IMR-90 (cell line): ENCODE results near the gene CGGBP1. TPM values are rescaled to one million over a fixed set of nuclear protein-coding genes. Genes with fewer than 3 reads are reported as not detected.

Experiments
- ATAC-seq: fragments of 200-7000 bp; cut with Tn5 transposase; 2 replicates; pipeline ENCODE4 v1.9.1; 2020; ENCODE audit warnings: low read depth, mild to moderate bottlenecking, moderate library complexity
- BruUV-seq: library from RNA; stranded (reverse); fragments of 400-500 nt; replicated peaks from 2 replicates; lab custom pipeline; 2021; lab: Mats Ljungman, UMichigan
- CTCF ChIA-PET: fragments of 300-600 bp; formaldehyde crosslinking; extraction: SDS; loops from one replicate; lab custom pipeline; 2021; ENCODE audit warnings: antibody characterized with exemption; lab: Yijun Ruan, JAX
- POLR2A ChIA-PET: fragments of 300-600 bp; sonication (Branson Sonifier 250); formaldehyde crosslinking; loops from one replicate; lab custom pipeline; 2022; ENCODE audit warnings: antibody characterized with exemption; ENCODE audit not compliant: unreplicated experiment; lab: Charles Lee
- DNase-seq: peaks from one replicate; pipeline ENCODE4 v3.0.0; 2013
- H2AFZ ChIP-seq: replicated peaks from 2 replicates; pipeline ENCODE3; 2013; ENCODE audit warnings: low read length, mild to moderate bottlenecking; ENCODE audit not compliant: poor library complexity
- H2AK5ac ChIP-seq: 2 replicates; pipeline ENCODE4 v1.6.1; 2013; ENCODE audit warnings: low read depth, low read length, inconsistent platforms
- H2AK9ac ChIP-seq: replicated peaks from 2 replicates; pipeline ENCODE3; 2013; ENCODE audit warnings: mild to moderate bottlenecking, low read depth, low read length, moderate library complexity; ENCODE audit not compliant: poor library complexity
- H2BK120ac ChIP-seq: 2 replicates; pipeline ENCODE4 v1.6.1; 2013; ENCODE audit warnings: low read depth, low read length, inconsistent platforms
- H2BK15ac ChIP-seq: 3 replicates; pipeline ENCODE4 v1.6.1; 2013; ENCODE audit warnings: low read depth, low read length, inconsistent platforms
- H2BK20ac ChIP-seq: 2 replicates; pipeline ENCODE4 v1.6.1; 2013; ENCODE audit warnings: low read depth, mild to moderate bottlenecking, inconsistent platforms, low read length, moderate library complexity
- H2BK5ac ChIP-seq: 2 replicates; pipeline ENCODE4 v1.6.1; 2013; ENCODE audit warnings: mild to moderate bottlenecking, low read depth, low read length, inconsistent platforms; ENCODE audit not compliant: poor library complexity, severe bottlenecking
- H3K14ac ChIP-seq: replicated peaks from 2 replicates; pipeline ENCODE4 v1.6.1; 2013; ENCODE audit warnings: low read depth, low read length, inconsistent platforms
- H3K18ac ChIP-seq: 2 replicates; pipeline ENCODE4 v1.6.1; 2013; ENCODE audit warnings: low read depth, low read length, control low read depth
- H3K23ac ChIP-seq: 2 replicates; pipeline ENCODE4 v1.6.1; 2013; ENCODE audit warnings: low read depth, low read length, inconsistent platforms
- H3K27ac ChIP-seq: 2 replicates; pipeline ENCODE4 v1.5.1; 2013; ENCODE audit warnings: mild to moderate bottlenecking, control low read depth, low read length; ENCODE audit not compliant: insufficient read depth
- H3K27me3 ChIP-seq: 2 replicates; pipeline ENCODE4 v1.6.1; 2013; ENCODE audit warnings: low read length; ENCODE audit not compliant: control insufficient read depth, insufficient read depth
- H3K36me3 ChIP-seq: 2 replicates; pipeline ENCODE4 v1.6.1; 2013; ENCODE audit warnings: low read length, mixed read lengths; ENCODE audit not compliant: control insufficient read depth, insufficient read depth
- H3K4ac ChIP-seq: 2 replicates; pipeline ENCODE4 v1.6.1; 2013; ENCODE audit warnings: low read depth, low read length, inconsistent platforms
- H3K4me1 ChIP-seq: 2 replicates; pipeline ENCODE4 v1.6.1; 2013; ENCODE audit warnings: low read length, mixed read lengths; ENCODE audit not compliant: control insufficient read depth, insufficient read depth
- H3K4me2 ChIP-seq: 2 replicates; pipeline ENCODE4 v1.6.1; 2013; ENCODE audit warnings: low read depth, mild to moderate bottlenecking, control low read depth, low read length, moderate library complexity
- H3K4me3 ChIP-seq: 2 replicates; pipeline ENCODE4 v1.5.1; 2013; ENCODE audit warnings: low read depth, mild to moderate bottlenecking, control low read depth, low read length, moderate library complexity; ENCODE audit not compliant: insufficient read depth
- H3K56ac ChIP-seq: 2 replicates; pipeline ENCODE4 v1.6.1; 2013; ENCODE audit warnings: low read length, inconsistent platforms; ENCODE audit not compliant: insufficient read depth; ENCODE audit errors: extremely low read depth
- H3K79me1 ChIP-seq, 2 experiments: 2 replicates each; pipeline ENCODE4 v1.6.1; 2013; ENCODE audit warnings: low read length in 2 of 2, inconsistent platforms in 1 of 2, low read depth in 1 of 2
- H3K9ac ChIP-seq: 2 replicates; pipeline ENCODE4 v1.6.1; 2013; ENCODE audit warnings: low read depth, low read length, control low read depth
- H3K9me1 ChIP-seq: 2 replicates; pipeline ENCODE4 v1.6.1; 2013; ENCODE audit warnings: low read length, inconsistent platforms; ENCODE audit not compliant: insufficient read depth
- H3K9me3 ChIP-seq: 2 replicates; pipeline ENCODE4 v1.6.1; 2013; ENCODE audit warnings: low read length; ENCODE audit not compliant: control insufficient read depth, insufficient read depth
- H4K20me1 ChIP-seq: 2 replicates; pipeline ENCODE4 v1.6.1; 2013; ENCODE audit warnings: low read length, inconsistent platforms; ENCODE audit not compliant: insufficient read depth
- H4K5ac ChIP-seq: 2 replicates; pipeline ENCODE4 v1.6.1; 2013; ENCODE audit warnings: mild to moderate bottlenecking, low read depth, low read length, control low read depth
- H4K8ac ChIP-seq, 2 experiments: 2 replicates each; pipeline ENCODE4 v1.6.1; 2013; ENCODE audit warnings: low read depth in 2 of 2, low read length in 2 of 2, control low read depth in 1 of 2, inconsistent platforms in 1 of 2
- H4K91ac ChIP-seq: 2 replicates; pipeline ENCODE4 v1.6.1; 2013; ENCODE audit warnings: low read depth, low read length, inconsistent platforms; ENCODE audit not compliant: insufficient read depth
- BHLHE40 ChIP-seq: fragments of 150-350 bp; IDR thresholded peaks from 2 replicates; pipeline ENCODE4 v1.6.1; 2016; ENCODE audit warnings: mild to moderate bottlenecking, low read depth, low read length
- CEBPB ChIP-seq: IDR thresholded peaks from 2 replicates; pipeline ENCODE4 v1.6.1; 2012; ENCODE audit warnings: low read depth, low read length, improper control_type of control experiment
- MAFK ChIP-seq: IDR thresholded peaks from 2 replicates; pipeline ENCODE4 v1.6.1; 2012; ENCODE audit warnings: low read depth, low read length, improper control_type of control experiment
- POLR2A ChIP-seq: IDR thresholded peaks from 2 replicates; pipeline ENCODE4 v1.6.1; 2012; ENCODE audit warnings: mild to moderate bottlenecking, low read depth, low read length
- RCOR1 ChIP-seq: IDR thresholded peaks from 2 replicates; pipeline ENCODE4 v1.6.1; 2012; ENCODE audit warnings: mild to moderate bottlenecking, low read length, improper control_type of control experiment; ENCODE audit not compliant: insufficient replicate concordance
- RFX5 ChIP-seq: IDR thresholded peaks from 2 replicates; pipeline ENCODE4 v1.8.0; 2012; ENCODE audit warnings: low read depth, mild to moderate bottlenecking, low read length, moderate library complexity
- dilution Hi-C: fragments of 300-500 bp; cut with HindIII; formaldehyde crosslinking; loops from one replicate; pipeline ENCODE4 v1.14.3; 2018; ENCODE audit warnings: low sequenced_read_pairs; ENCODE audit not compliant: unreplicated experiment
- in situ Hi-C: fragments of 300-500 bp; cut with MboI; formaldehyde crosslinking; loops from 3 replicates; pipeline ENCODE4 v1.14.3; 2019; ENCODE audit warnings: low sequenced_read_pairs, inconsistent platforms, mixed read lengths
- intact Hi-C: fragments of 100-400 bp; cut with micrococcal nuclease; formaldehyde crosslinking; loops from 2 replicates; pipeline ENCODE4 v1.10.0; 2022
- polyA plus RNA-seq, 3 experiments: library from polyadenylated mRNA; depleted of rRNA; stranded (reverse); fragments of >200 nt; gene quantifications; 2 replicates each; pipeline ENCODE4 v1.2.3, GENCODE V29; 2012; ENCODE audit warnings: low replicate concordance in 1 of 3
- total RNA-seq: library from RNA; depleted of rRNA; stranded (reverse); fragments of >200 nt; gene quantifications from 2 replicates; pipeline ENCODE4 v1.2.3, GENCODE V29; 2012
- TF ChIP-seq, protein P1 (sequence below): conservative IDR thresholded peaks from 2 replicates; pipeline ENCODE4 v1.5.1; 2012; ENCODE audit warnings: mild to moderate bottlenecking, low read depth, low read length, improper control_type of control experiment

Gene CGGBP1
- total and polyA plus RNA-seq, 2 of the 4 experiments (the other 2 are of a cell fraction), result 42.1 to 47.7 TPM

DNA sequence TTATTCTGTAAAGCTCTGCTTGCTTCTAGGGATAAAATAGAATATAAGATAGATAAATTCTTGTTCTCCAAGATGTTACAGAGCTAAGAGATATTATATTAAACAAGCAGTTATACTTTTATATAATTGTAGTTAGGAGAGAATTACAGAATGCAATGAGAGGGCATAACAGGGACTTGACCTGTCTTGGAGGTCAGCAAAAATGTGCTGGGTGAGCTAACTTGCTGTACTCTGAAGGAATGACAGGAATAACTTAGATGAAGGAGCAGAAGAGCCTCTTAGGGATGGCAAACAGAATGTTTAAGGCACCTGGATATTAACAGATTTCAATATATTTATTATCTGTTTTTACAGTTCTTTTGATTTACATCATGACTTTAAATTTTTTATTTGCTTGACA lies 33.5 kb upstream of the CGGBP1 start:
- CTCF ChIA-PET, result no interaction called here
- POLR2A ChIA-PET, result no interaction called here
- H4K20me1 ChIP-seq, result no peaks in the 10 kb centered on the region; the same call in 1 of the 2 replicates

More for the DNA sequence above, 33.5 kb upstream of the CGGBP1 start:
- intact Hi-C loops, result no loop called here
- no peak overlapping the region for H3K27ac ChIP-seq
- H2AK9ac ChIP-seq, result no peak overlapping the region
- dilution Hi-C loops, result no loop called here
- no peaks in the 10 kb centered on the region for H3K27me3 ChIP-seq
- no peak overlapping the region for H3K23ac ChIP-seq
- H4K8ac ChIP-seq, result no peak overlapping the region
- H2BK120ac ChIP-seq, result no peak overlapping the region
- H3K36me3 ChIP-seq, result peaks cover 4% of the 10 kb centered on the region
- H3K9ac ChIP-seq, result no peak overlapping the region
- TF ChIP-seq BHLHE40 (no peak), RFX5 (no peak), CEBPB (no peak), POLR2A (no peak), MAFK (no peak), RCOR1 (no peak)
- TF ChIP-seq, protein P1, sequence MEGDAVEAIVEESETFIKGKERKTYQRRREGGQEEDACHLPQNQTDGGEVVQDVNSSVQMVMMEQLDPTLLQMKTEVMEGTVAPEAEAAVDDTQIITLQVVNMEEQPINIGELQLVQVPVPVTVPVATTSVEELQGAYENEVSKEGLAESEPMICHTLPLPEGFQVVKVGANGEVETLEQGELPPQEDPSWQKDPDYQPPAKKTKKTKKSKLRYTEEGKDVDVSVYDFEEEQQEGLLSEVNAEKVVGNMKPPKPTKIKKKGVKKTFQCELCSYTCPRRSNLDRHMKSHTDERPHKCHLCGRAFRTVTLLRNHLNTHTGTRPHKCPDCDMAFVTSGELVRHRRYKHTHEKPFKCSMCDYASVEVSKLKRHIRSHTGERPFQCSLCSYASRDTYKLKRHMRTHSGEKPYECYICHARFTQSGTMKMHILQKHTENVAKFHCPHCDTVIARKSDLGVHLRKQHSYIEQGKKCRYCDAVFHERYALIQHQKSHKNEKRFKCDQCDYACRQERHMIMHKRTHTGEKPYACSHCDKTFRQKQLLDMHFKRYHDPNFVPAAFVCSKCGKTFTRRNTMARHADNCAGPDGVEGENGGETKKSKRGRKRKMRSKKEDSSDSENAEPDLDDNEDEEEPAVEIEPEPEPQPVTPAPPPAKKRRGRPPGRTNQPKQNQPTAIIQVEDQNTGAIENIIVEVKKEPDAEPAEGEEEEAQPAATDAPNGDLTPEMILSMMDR, result no peak
- BruUV-seq, result no TSS peak
- no peaks in the 10 kb centered on the region for H3K9me1 ChIP-seq
- H4K91ac ChIP-seq, result no peak overlapping the region
- H2BK5ac ChIP-seq, result no peak overlapping the region
- H3K4me2 ChIP-seq, result no peak overlapping the region
- H3K14ac ChIP-seq, result no peak overlapping the region
- H3K4me3 ChIP-seq, result no peak overlapping the region
- H3K9me3 ChIP-seq, result no peaks in the 10 kb centered on the region
- no peak overlapping the region for H3K56ac ChIP-seq
- no peak overlapping the region for H2AFZ ChIP-seq
- H4K5ac ChIP-seq, result no peak overlapping the region
- H3K4me1 ChIP-seq, result no peaks in the 10 kb centered on the region
- DNase-seq (no peak), ATAC-seq (no peak)
- in situ Hi-C loops, result no loop called here
- H2BK20ac ChIP-seq, result no peak overlapping the region
- H2BK15ac ChIP-seq, result no peak overlapping the region
- H2AK5ac ChIP-seq, result no peak overlapping the region
- peaks cover 26 to 29% of the 10 kb centered on the region in 2 experiments for H3K79me1 ChIP-seq
- H3K4ac ChIP-seq, result no peak overlapping the region
- H3K18ac ChIP-seq, result no peak overlapping the region
